Cardiac fibroblast (primary cell): ENCODE data around the gene POC1A.
A peak's percentile ranks its signal among the peaks of the same experiment; 100 is the strongest.

Source experiments
- DNase-seq, 2 donors: peaks; one replicate each; pipeline versions ENCODE4 v3.0.0 to v3.0.0-alpha.2; 2010; ENCODE audit warnings: low read depth in 2 of 2
- H3K4me3 ChIP-seq, 2 donors: replicated peaks in 1 of 2; 1 replicate in 1 of 2; 2 replicates in 1 of 2; pipeline ENCODE4 v1.5.1; 2011; ENCODE audit warnings: low read depth in 2 of 2, low read length in 2 of 2, mild to moderate bottlenecking in 2 of 2, moderate library complexity in 1 of 2
- CTCF ChIP-seq: IDR thresholded peaks from one replicate; pipeline ENCODE4 v1.5.1; 2011; ENCODE audit warnings: low read depth, mild to moderate bottlenecking, low read length, inconsistent platforms

POC1A gene

GRCh38 chr3:52087731-52088130 lies 66.5 kb downstream of the POC1A start:
- no peak for TF ChIP-seq CTCF
- H3K4me3 ChIP-seq = no peak overlapping the region

GRCh38 chr3:52086976-52087663 lies 67.1 kb downstream of the POC1A start:
- DNase-seq = peak; percentile 54 to 59
- no peak overlapping the region for H3K4me3 ChIP-seq
- TF ChIP-seq CTCF = no peak

More at GRCh38 chr3:52087731-52088130, 66.5 kb downstream of the POC1A start:
- no peak for DNase-seq

GRCh38 chr3:52086461-52086860 lies 67.8 kb downstream of the POC1A start:
- TF ChIP-seq CTCF = no peak
- no peak overlapping the region for H3K4me3 ChIP-seq
- no peak for DNase-seq

GRCh38 chr3:52085681-52086282 lies 68.4 kb downstream of the POC1A start:
- no peak for TF ChIP-seq CTCF
- no peak for DNase-seq
- H3K4me3 ChIP-seq = no peak overlapping the region

GRCh38 chr3:52084954-52085680 lies 69.1 kb downstream of the POC1A start:
- no peak overlapping the region for H3K4me3 ChIP-seq
- DNase-seq = no peak
- no peak for TF ChIP-seq CTCF

- DNase-seq = no peak
- no peak for TF ChIP-seq CTCF
- H3K4me3 ChIP-seq = no peak overlapping the region
These were observed 69.8 kb downstream of the POC1A start for GRCh38 chr3:52084216-52084945.
